Epithelial cell of esophagus (primary cell): ENCODE data around the gene PMVK.

Experiments used
- DNase-seq: peaks from one replicate; pipeline ENCODE4 v3.0.0; 2010; ENCODE audit warnings: low read depth
- H3K4me3 ChIP-seq: 2 replicates; pipeline ENCODE4 v1.5.1; 2011; ENCODE audit warnings: mild to moderate bottlenecking, low read length, control low read depth
- CTCF ChIP-seq: IDR thresholded peaks from 2 replicates; pipeline ENCODE4 v1.5.1; 2011; ENCODE audit warnings: low read depth, mild to moderate bottlenecking, low read length, control low read depth, inconsistent platforms; ENCODE audit not compliant: insufficient read depth; ENCODE audit errors: missing control alignments

PMVK gene

GRCh38 chr1:154971341-154971998 is 35.0 kb upstream of the PMVK start:
- peak overlapping the region; percentile 96 for H3K4me3 ChIP-seq
- no peak for TF ChIP-seq CTCF
- DNase-seq, result peak; percentile 85

- no peak for TF ChIP-seq CTCF
- peak within 1 kb of the TSS; percentile 96 for H3K4me3 ChIP-seq
- peak; percentile 95 for DNase-seq
These were observed 34.3 kb upstream of the PMVK start, which contains the start of gene SHC1 for GRCh38 chr1:154970631-154971340. Gene SHC1, minus strand, starts transcription at chr1:154970747. Its CDS starts 221 bp downstream, at chr1:154970526.

GRCh38 chr1:154969860-154970452 is 33.4 kb upstream of the PMVK start:
- TF ChIP-seq CTCF, result no peak
- H3K4me3 ChIP-seq, result peak overlapping the region; percentile 96
- no peak for DNase-seq

GRCh38 chr1:154969246-154969645 is 32.7 kb upstream of the PMVK start:
- no peak for TF ChIP-seq CTCF
- DNase-seq, result no peak
- peak overlapping the region; percentile 96 for H3K4me3 ChIP-seq

GRCh38 chr1:154968731-154969130 is 32.2 kb upstream of the PMVK start:
- no peak for DNase-seq
- no peak for TF ChIP-seq CTCF
- peak overlapping the region; percentile 96 for H3K4me3 ChIP-seq

GRCh38 chr1:154967331-154967950 is 30.9 kb upstream of the PMVK start:
- no peak for DNase-seq
- H3K4me3 ChIP-seq, result peak overlapping the region; percentile 96
- TF ChIP-seq CTCF, result no peak
